HG03457 (cell line): ENCODE results near the gene ZNF723.
"Not testable (repeated sequence)": the region's sequence is repeated elsewhere in the genome, so short reads cannot be mapped to it uniquely, and the experiment has no call there.

Experiments used
- ATAC-seq: cut with Tn5 transposase; IDR thresholded peaks from one replicate; pipeline ENCODE4 v1.9.1; 2021; ENCODE audit warnings: moderate number of reproducible peaks; ENCODE audit not compliant: unreplicated experiment

ZNF723 gene

DNA sequence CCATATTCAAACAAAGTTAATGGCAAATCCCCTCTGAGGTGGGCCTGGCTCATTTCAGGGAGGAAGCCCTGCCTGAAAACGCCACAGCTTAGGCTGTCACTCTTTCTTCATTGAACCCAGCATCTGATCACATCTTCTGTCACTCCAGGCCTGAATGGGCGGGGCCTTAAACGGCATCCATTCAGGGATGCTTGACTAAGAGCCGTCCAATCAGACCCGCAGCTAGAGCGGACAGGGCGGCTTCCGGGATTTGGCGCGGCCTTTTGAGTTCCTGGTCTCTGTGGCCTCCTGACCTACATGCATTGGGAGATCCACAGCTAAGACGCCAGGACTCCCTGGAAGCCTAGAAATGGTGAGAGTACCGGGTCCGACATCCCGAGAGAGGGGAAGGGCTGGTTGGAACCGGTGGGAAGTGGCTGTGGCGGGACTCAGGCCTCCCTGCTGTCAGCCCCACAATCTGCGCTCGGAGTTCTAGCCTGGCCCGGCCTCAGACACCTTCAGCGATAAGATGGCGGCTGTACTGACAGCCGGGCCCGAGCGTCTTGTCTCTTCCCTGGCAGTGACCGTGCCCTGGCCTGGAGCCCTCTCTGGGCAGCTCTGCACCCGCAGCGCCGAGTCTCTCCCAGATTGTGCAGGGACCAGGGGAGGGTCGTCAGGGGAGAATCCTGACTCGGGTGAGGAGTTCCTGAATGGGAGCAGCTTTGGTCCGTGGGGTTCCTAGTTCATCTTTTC is at the start of gene ZNF723:
Gene ZNF723, plus strand, starts transcription at position 261 of the 732 bp plus-strand sequence. Its CDS starts 89 bp downstream, at position 350.
- no peak for ATAC-seq

DNA sequence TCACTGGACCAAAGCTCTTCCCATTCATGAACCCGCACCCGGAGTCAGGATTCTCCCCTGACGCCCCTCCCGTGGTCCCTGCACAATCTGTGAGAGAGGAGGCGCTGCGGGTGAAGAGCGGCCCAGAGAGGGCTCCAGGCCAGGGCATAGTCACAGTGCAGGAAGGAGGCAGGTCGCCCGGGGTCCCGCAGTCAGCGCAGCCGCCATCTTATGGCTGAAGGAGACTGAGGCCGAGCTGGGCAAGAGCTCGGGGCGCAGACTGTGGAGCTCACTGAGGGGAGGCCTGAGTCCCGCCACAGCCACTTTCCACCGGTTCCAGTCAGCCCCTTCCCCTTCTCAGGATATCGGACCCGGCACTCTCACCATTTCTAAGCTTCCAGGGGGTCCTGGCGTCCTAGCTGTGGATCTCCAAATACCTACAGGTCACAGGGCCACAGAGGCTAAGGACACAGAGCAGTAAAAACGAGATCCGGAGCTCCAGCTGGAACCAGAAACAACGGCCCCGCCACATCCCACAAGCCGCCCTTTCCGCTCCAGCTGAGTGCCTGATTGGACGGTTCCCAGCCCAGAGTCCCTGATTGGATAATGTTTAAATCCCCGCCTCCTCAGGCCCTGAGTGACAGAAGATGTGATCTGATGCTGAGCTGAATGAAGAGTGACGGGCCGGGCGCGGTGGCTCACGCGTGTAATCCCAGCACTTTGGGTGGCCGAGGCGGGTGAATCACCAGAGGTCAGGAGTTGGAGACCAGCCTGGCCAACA is 48.3 kb upstream of the ZNF723 start, which contains the start of gene ZNF99:
Gene ZNF99, minus strand, starts transcription at position 501 of the 760 bp plus-strand sequence. Its CDS starts 135 bp downstream, at position 366.
- ATAC-seq, result no peak

DNA sequence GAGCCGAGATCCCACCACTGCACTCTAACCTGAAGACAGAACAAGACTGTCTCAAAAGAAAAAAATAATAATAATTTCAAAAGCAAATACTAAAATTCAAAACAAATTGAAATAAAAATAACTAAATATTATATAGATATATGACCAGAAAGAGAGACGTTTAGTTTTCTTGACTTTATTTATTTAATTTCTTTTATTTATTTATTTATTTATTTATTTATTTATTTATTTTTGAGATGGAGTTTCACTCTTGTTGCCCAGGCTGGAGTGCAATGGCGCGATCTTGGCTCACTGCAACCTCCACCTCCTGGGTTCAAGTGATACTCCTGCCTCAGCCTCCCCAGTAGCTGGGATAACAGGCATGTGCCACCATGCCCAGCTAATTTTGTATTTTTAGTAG is 39.2 kb upstream of the ZNF723 start:
- ATAC-seq, result not testable (repeated sequence)

DNA sequence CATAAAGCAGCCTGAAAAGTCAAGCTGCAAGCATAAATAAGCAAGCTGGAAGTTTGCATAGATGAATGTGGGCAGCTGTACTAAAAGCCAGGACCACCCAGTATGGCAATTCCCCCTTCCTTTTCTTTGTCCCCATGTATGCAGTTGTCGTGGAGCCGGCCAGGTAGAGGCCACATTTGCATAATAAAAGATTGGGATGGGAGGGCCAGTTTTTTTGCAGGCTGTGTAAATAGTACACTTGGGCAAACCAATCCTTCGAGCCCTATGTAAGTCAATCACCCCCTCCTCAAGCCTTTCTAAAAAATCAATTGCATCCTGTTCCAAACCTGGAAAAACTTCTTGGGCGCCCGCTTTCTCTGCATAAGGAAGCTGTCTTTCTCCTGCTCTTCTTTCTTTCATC is 35.1 kb upstream of the ZNF723 start:
- no peak for ATAC-seq

DNA sequence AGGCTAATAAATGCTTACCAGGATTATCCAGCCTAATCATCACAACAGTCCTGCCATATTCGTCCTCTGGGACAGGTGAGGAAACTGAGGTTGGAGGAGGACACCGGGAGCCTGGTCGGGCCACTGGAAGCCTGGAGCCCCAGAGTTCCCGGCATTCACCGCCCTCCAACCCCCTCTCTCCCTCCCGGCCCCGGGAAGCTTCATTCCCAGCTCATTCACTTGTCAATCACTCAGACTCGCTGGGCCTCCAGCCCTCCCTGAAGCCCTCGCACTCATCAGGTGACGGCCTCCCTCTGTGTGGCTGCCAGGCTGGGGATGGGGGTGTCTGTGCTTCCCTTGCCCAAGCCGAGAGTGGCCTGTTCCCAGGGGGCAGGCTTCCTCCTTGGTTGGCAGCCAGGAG is 25.7 kb upstream of the ZNF723 start:
- ATAC-seq, result no peak

DNA sequence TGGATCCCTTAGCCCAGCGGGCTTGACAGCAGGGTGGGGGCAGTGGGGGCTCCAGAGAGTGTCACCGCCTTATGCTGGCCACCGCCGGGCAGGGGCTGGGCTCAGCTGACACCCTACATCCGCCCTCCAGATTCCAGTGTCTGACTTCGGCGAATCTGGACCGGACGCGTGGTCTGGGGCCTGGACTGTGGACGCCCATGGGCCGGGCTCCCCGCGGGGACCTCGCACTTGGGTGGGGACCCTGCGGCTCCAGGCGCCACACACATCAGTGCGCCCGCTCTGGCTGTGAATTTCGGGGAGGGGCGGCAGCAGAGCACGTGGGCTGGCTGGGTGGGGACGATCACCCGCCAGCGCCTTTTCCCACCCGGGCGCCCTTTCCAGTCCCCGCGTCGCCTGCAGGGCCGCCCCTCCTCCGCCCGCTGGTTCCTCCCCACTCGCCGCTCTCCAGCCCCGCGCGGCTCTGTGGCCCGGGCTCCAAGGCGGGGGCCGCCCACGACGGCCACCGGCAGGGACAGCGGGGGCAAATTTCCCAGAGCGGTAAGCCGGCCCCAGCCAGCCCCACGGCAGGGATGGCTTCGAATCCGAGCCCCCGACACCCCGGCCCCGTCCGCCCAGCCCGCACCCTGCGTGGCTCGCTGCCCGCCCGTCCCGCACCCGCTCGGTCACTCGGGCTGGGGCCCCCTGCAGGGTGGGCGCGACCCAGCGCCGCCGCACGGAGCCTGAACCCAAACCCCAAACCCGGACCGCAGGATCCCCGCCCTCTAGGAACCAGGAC is 24.8 kb upstream of the ZNF723 start:
- no peak for ATAC-seq

DNA sequence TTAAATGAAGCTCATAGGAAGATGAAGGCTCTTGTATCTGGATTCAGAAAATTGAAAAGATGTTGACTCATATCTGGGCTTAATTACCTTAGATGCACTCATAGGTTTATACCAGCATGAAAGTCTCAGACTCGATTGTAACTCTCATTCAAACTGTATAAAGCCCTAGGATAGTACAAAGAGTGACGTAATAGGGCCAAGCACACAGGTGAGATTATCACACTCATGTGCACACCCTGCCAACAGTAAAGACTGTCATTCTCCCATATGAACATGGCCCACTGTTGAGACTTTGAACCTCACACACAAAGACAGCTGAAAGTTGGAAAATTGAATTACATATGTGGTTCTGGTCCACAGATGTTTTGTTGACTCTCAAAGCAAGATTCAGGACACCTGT is 18.0 kb upstream of the ZNF723 start:
- no peak for ATAC-seq

DNA sequence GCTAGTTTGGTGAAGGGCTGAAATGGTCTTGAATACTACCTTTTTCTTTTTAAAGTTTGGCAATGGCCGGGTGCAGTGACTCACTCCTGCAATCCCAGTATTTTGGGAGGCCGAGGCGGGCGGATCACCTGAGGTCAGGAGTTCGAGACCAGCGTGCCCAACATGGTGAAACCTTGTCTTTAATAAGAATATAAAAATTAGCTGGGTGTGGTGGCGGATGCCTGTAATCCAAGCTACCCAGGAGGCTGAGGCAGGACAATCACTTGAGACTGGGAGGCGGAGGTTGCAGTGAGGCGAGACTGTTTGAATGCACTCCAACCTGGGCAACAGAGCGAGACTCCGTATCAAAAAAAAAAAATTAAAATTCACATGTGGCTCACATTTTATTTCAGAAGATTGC is 880 bp upstream of the ZNF723 start:
- ATAC-seq, result no peak

DNA sequence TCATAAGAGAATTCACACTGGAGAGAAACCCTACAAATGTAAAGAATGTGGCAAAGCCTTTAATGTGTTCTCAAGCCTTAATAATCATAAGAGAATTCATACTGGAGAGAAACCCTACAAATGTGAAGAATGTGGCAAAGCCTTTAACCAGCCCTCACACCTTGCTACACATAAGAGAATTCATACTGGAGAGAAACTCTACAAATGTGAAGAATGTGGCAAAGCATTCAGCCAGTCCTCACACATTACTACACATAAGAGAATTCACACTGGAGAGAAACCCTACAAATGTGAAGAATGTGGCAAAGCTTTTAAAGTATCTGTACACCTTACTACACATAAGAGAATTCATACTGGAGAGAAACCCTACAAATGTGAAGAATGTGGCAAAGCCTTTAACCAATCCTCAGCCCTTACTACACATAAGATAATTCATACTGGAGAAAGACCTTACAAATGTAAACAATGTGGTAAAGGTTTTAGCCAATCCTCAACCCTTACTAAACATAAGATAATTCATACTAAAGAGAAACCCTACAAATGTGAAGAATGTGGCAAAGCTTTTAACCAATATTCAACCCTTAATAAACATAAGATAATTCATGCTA is 25.7 kb downstream of the ZNF723 start:
- not testable (repeated sequence) for ATAC-seq

DNA sequence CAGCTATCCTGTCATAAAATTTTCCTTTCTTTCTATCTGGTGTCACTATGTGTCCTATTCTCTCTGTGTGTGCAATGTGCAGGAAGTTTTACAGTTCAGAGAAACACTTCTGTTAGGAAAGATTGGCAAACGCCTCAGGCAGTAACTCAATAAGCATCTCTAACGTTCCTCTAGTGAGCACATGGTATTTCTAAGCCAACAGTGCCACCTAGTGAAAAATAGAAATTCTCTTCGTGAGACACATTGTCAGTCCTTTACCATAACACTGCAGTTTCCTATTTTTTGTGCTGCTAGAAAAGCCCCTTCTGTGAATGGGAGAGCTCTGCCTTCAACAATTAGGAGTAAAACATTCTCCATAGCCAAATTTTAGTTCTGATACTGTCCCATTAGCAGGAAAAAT is 50.7 kb downstream of the ZNF723 start:
- no peak for ATAC-seq

DNA sequence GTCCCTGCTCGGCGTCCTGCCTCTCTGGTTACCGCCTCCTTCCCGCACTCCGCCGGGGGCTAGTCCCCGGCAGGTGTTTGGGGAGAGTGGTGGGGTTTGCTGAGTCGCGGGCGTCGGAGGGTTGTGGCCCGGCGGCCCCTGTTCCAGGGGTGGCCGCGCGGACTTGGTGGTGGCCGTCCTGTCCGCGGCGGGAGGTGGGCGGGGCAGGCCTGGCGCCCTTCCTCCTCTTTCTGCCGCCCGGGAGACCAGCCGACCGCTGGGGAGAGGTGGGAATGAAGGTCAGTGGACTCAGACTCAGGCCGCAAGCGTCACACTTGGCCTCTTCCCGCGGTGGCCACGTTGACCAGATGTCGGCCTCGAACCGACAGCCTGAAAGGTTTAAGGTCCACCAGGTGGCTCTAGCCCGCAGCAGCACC is 61.8 kb downstream of the ZNF723 start:
- no peak for ATAC-seq

DNA sequence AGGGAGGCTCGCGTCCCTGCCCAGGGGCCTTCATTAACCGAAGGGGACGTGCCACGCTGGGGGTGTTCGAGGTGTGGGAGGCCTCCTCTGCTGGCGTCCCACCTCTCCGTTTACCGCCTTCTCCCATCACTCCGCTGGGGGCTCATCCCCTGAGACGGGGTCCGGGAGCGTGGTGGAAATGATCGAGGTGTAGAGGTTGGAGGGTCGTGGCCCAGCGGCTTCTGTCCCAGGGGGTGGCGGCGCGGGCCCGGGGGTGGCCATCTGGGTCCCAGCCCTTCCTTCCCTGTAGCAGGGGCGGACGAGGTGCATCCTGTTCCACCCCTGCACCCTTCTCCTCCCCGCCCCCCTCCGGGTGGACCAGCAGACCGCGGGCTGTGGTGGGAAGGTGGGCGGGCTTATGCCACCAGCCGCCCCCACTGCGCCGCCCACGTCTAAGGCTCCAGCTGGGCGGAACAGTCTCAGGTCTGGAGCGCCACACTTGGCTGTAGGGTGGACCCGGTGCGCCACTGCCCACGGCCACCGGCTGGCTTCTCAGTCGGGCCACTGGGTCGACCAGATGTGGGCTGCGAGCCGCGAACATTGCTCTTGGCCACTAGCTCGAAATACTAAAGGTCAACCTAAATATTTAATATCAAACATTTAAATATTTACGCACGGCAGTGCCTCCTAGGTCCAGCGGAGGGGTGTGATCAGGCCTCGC is 69.5 kb downstream of the ZNF723 start:
- no peak for ATAC-seq
